ENCODE measurements around the gene ERBB4.

Gene ERBB4

GRCh38 chr2:211816754-211817153, 721.8 kb downstream of the ERBB4 start:
- Histone ChIP-seq H3K9ac (ENCODE audit: low read depth, low read length, poor library complexity, severe bottlenecking) (no peak overlapping the region), H3K27me3 (ENCODE audit: insufficient read depth, low read length, poor library complexity, severe bottlenecking) (no peaks in the 10 kb centered on the region), H2AFZ (ENCODE audit: low read length) (no peak overlapping the region), H3K9me3 (ENCODE audit: insufficient read depth, low read depth, low read length) (0 out of 2 replicates have a peak, but pooled peaks cover 4% of the 10 kb centered on the region), H3K4me3 (ENCODE audit: low read length, poor library complexity, severe bottlenecking) (no peak overlapping the region), H3K36me3 (ENCODE audit: insufficient read depth, low read length) (no peaks in the 10 kb centered on the region), H3K79me2 (ENCODE audit: insufficient read depth, low read length) (no peaks in the 10 kb centered on the region), H3K4me1 (ENCODE audit: insufficient read depth, low read length, poor library complexity, severe bottlenecking) (peaks cover 5% of the 10 kb centered on the region), H3K9me2 (replicated peaks; ENCODE audit: low read depth, low read length) (no peaks in the 10 kb centered on the region), H3K4me2 (ENCODE audit: low read depth, low read length, poor library complexity, severe bottlenecking) (no peak overlapping the region), H3F3A (ENCODE audit: low read depth) (no peaks in the 10 kb centered on the region), H4K20me1 (ENCODE audit: insufficient read depth, low read length, poor library complexity, severe bottlenecking) (no peaks in the 10 kb centered on the region)
- no peak for TF ChIP-seq EZH2phosphoT487 (IDR thresholded peaks at IDR 0.05; ENCODE audit: borderline replicate concordance)
- no peak for TF ChIP-seq CTCF (conservative IDR thresholded peaks at IDR 0.05; ENCODE audit: low read length)

GRCh38 chr2:211812587-211812986, 726.0 kb downstream of the ERBB4 start:
- no peaks in the 10 kb centered on the region for H3K27me3 ChIP-seq (ENCODE audit: insufficient read depth, low read length, poor library complexity, severe bottlenecking)
- H4K20me1 ChIP-seq (ENCODE audit: insufficient read depth, low read length, poor library complexity, severe bottlenecking): no peaks in the 10 kb centered on the region
- H3K9ac ChIP-seq (ENCODE audit: low read depth, low read length, poor library complexity, severe bottlenecking): no peak overlapping the region
- no peaks in the 10 kb centered on the region for H3F3A ChIP-seq (ENCODE audit: low read depth)
- no peak overlapping the region for H3K4me2 ChIP-seq (ENCODE audit: low read depth, low read length, poor library complexity, severe bottlenecking)
- TF ChIP-seq EZH2phosphoT487 (IDR thresholded peaks at IDR 0.05; ENCODE audit: borderline replicate concordance): no peak
- no peak; the same call in 1 of the 2 replicates for TF ChIP-seq CTCF (conservative IDR thresholded peaks at IDR 0.05; ENCODE audit: low read length)
- H3K4me1 ChIP-seq (ENCODE audit: insufficient read depth, low read length, poor library complexity, severe bottlenecking): no peaks in the 10 kb centered on the region
- H3K9me2 ChIP-seq (replicated peaks; ENCODE audit: low read depth, low read length): no peaks in the 10 kb centered on the region
- H3K4me3 ChIP-seq (ENCODE audit: low read length, poor library complexity, severe bottlenecking): no peak overlapping the region
- H3K79me2 ChIP-seq (ENCODE audit: insufficient read depth, low read length): no peaks in the 10 kb centered on the region
- no peaks in the 10 kb centered on the region for H3K36me3 ChIP-seq (ENCODE audit: insufficient read depth, low read length)
- H3K9me3 ChIP-seq (ENCODE audit: insufficient read depth, low read depth, low read length): no peaks in the 10 kb centered on the region
- H2AFZ ChIP-seq (ENCODE audit: low read length): no peak overlapping the region

GRCh38 chr2:211802666-211803065, 735.9 kb downstream of the ERBB4 start:
- TF ChIP-seq EZH2phosphoT487 (IDR thresholded peaks at IDR 0.05; ENCODE audit: borderline replicate concordance): no peak
- TF ChIP-seq CTCF (conservative IDR thresholded peaks at IDR 0.05; ENCODE audit: low read length): no peak
- Histone ChIP-seq H3F3A (ENCODE audit: low read depth) (no peaks in the 10 kb centered on the region), H3K4me1 (ENCODE audit: insufficient read depth, low read length, poor library complexity, severe bottlenecking) (peaks cover 15% of the 10 kb centered on the region)

More at GRCh38 chr2:211802666-211803065, 735.9 kb downstream of the ERBB4 start:
- H3K27me3 ChIP-seq (ENCODE audit: insufficient read depth, low read length, poor library complexity, severe bottlenecking): no peaks in the 10 kb centered on the region
- no peaks in the 10 kb centered on the region for H4K20me1 ChIP-seq (ENCODE audit: insufficient read depth, low read length, poor library complexity, severe bottlenecking)
- no peak overlapping the region for H3K4me3 ChIP-seq (ENCODE audit: low read length, poor library complexity, severe bottlenecking)
- H2AFZ ChIP-seq (ENCODE audit: low read length): no peak overlapping the region
- no peaks in the 10 kb centered on the region for H3K9me3 ChIP-seq (ENCODE audit: insufficient read depth, low read depth, low read length)
- no peak overlapping the region for H3K4me2 ChIP-seq (ENCODE audit: low read depth, low read length, poor library complexity, severe bottlenecking)
- no peaks in the 10 kb centered on the region for H3K79me2 ChIP-seq (ENCODE audit: insufficient read depth, low read length)
- H3K36me3 ChIP-seq (ENCODE audit: insufficient read depth, low read length): no peaks in the 10 kb centered on the region
- no peaks in the 10 kb centered on the region for H3K9me2 ChIP-seq (replicated peaks; ENCODE audit: low read depth, low read length)
- no peak overlapping the region for H3K9ac ChIP-seq (ENCODE audit: low read depth, low read length, poor library complexity, severe bottlenecking)
